NK-92 (cell line): ENCODE measurements around the gene NSG1.
"Not testable (repeated sequence)": the region's sequence is repeated elsewhere in the genome, so short reads cannot be mapped to it uniquely, and the experiment has no call there.

Experiments
- DNase-seq: peaks from one replicate; lab custom pipeline; 2025; ENCODE audit not compliant: unreplicated experiment; lab: John Stamatoyannopoulos, UW

Gene NSG1

GRCh38 chr4:4415107-4415805 lies 28.4 kb downstream of the NSG1 start:
- DNase-seq, result no peak

GRCh38 chr4:4415806-4416805 lies 29.2 kb downstream of the NSG1 start:
- DNase-seq, result no peak

- DNase-seq, result no peak
Observed at GRCh38 chr4:4416981-4417380, 30.1 kb downstream of the NSG1 start.

- DNase-seq, result no peak
Observed at GRCh38 chr4:4417886-4418285, 31.0 kb downstream of the NSG1 start.

GRCh38 chr4:4418676-4419390 lies 31.9 kb downstream of the NSG1 start:
- no peak for DNase-seq

- DNase-seq, result no peak
Observed at GRCh38 chr4:4419896-4420295, 33.0 kb downstream of the NSG1 start.

GRCh38 chr4:4420421-4420820 lies 33.5 kb downstream of the NSG1 start:
- no peak for DNase-seq

- DNase-seq, result no peak
Observed at GRCh38 chr4:4421356-4421755, 34.5 kb downstream of the NSG1 start.

- not testable (repeated sequence) for DNase-seq
Observed at GRCh38 chr4:4422117-4422516, 35.2 kb downstream of the NSG1 start.

GRCh38 chr4:4422856-4423499 lies 36.1 kb downstream of the NSG1 start:
- DNase-seq, result no peak

GRCh38 chr4:4423706-4424498 lies 37.0 kb downstream of the NSG1 start:
- no peak for DNase-seq

GRCh38 chr4:4424499-4425115 lies 37.7 kb downstream of the NSG1 start:
- DNase-seq, result no peak

- no peak for DNase-seq
Observed at GRCh38 chr4:4425119-4425690, 38.3 kb downstream of the NSG1 start.

- no peak for DNase-seq
Observed at GRCh38 chr4:4425696-4426095, 38.8 kb downstream of the NSG1 start.

GRCh38 chr4:4426511-4427120 lies 39.7 kb downstream of the NSG1 start:
- DNase-seq, result no peak

- no peak for DNase-seq
Observed at GRCh38 chr4:4427121-4427870, 40.4 kb downstream of the NSG1 start.

GRCh38 chr4:4427886-4428285 lies 41.0 kb downstream of the NSG1 start:
- DNase-seq, result no peak
